Activated T-helper 1 cell treated with anti-CD3 and anti-CD28 coated beads, Interleukin-2, amount 50 U/mL, for 16 hours (primary cell): Measurements from ENCODE around the gene KIAA1549.
"Not testable (repeated sequence)": the region's sequence is repeated elsewhere in the genome, so short reads cannot be mapped to it uniquely, and the experiment has no call there.

Experiments
- DNase-seq, 2 donors: peaks; one replicate each; pipeline ENCODE4 v3.0.0-alpha.2; 2020; ENCODE audit warnings: low read depth in 1 of 2, low spot score in 1 of 2

KIAA1549 gene

GRCh38 chr7:138819625-138820024, 161.6 kb downstream of the KIAA1549 start:
- no peak for DNase-seq

- no peak for DNase-seq
Observed at GRCh38 chr7:138816650-138817049, 164.5 kb downstream of the KIAA1549 start.

GRCh38 chr7:138814816-138815332, 166.3 kb downstream of the KIAA1549 start:
- DNase-seq, result no peak

- no peak for DNase-seq
Observed at GRCh38 chr7:138813945-138814344, 167.2 kb downstream of the KIAA1549 start.

- DNase-seq, result not testable (repeated sequence)
Observed at GRCh38 chr7:138811327-138811726, 169.9 kb downstream of the KIAA1549 start.

GRCh38 chr7:138809346-138809745, 171.8 kb downstream of the KIAA1549 start:
- no peak for DNase-seq

GRCh38 chr7:138804618-138805017, 176.6 kb downstream of the KIAA1549 start:
- DNase-seq, result no peak

GRCh38 chr7:138802706-138803105, 178.5 kb downstream of the KIAA1549 start:
- no peak for DNase-seq

- no peak for DNase-seq
Observed at GRCh38 chr7:138801256-138801655, 179.9 kb downstream of the KIAA1549 start.

- DNase-seq, result no peak
Observed at GRCh38 chr7:138799336-138800000, 181.7 kb downstream of the KIAA1549 start.

- DNase-seq, result no peak
Observed at GRCh38 chr7:138798836-138799235, 182.4 kb downstream of the KIAA1549 start.

- DNase-seq, result no peak
Observed at GRCh38 chr7:138797715-138798320, 183.4 kb downstream of the KIAA1549 start, which contains the start of the genes ATP6V0A4 and TMEM213. TSS of gene ATP6V0A4 (minus strand) at chr7:138798196. CDS start at chr7:138771247, 26,949 bp downstream. TSS of gene TMEM213 (plus strand) at chr7:138797994. CDS start at chr7:138798105, 111 bp downstream.

GRCh38 chr7:138797046-138797445, 184.1 kb downstream of the KIAA1549 start:
- not testable (repeated sequence) for DNase-seq

GRCh38 chr7:138796038-138796615, 185.1 kb downstream of the KIAA1549 start:
- DNase-seq, result no peak

- DNase-seq, result no peak
Observed at GRCh38 chr7:138785587-138786437, 195.4 kb downstream of the KIAA1549 start.

- no peak for DNase-seq
Observed at GRCh38 chr7:138784692-138785091, 196.5 kb downstream of the KIAA1549 start.
